ENCODE results near the gene GLA.

The GLA gene
- long read RNA-seq, donor 1, transcript GLA-201 (7 exons, 1,318 nt): major isoform, 16 of 22 reads
- long read RNA-seq, donor 1, partial matches to known transcripts: 0 of 22 reads
- long read RNA-seq, donor 1, other reads (novel, unspliced or antisense): 0 of 22 reads
- long read RNA-seq, donor 2, transcript GLA-201 (7 exons, 1,318 nt): major isoform, 9 of 12 reads
- long read RNA-seq, donor 2, partial matches to known transcripts: 0 of 12 reads
- long read RNA-seq, donor 2, other reads (novel, unspliced or antisense): 0 of 12 reads
- long read RNA-seq, donor 3, transcript GLA-201 (7 exons, 1,318 nt): major isoform, 5 of 7 reads
- long read RNA-seq, donor 3, partial matches to known transcripts: 0 of 7 reads
- long read RNA-seq, donor 3, other reads (novel, unspliced or antisense): 0 of 7 reads
- long read RNA-seq, donor 4, transcript GLA-201 (7 exons, 1,318 nt): major isoform, 6 of 9 reads
- long read RNA-seq, donor 4, partial matches to known transcripts: 0 of 9 reads
- long read RNA-seq, donor 4, other reads (novel, unspliced or antisense): 0 of 9 reads
- long read RNA-seq, donor 5, transcript GLA-201 (7 exons, 1,318 nt): major isoform, 9 of 16 reads
- long read RNA-seq, donor 5, partial matches to known transcripts: 0 of 16 reads
- long read RNA-seq, donor 5, other reads (novel, unspliced or antisense): 0 of 16 reads
- long read RNA-seq, donor 6, transcript GLA-201 (7 exons, 1,318 nt): major isoform, 7 of 60 reads
- long read RNA-seq, donor 6, transcript GLA-202 (2 exons, 618 nt): minor isoform, 6 of 60 reads
- long read RNA-seq, donor 6, partial matches to known transcripts: 41 of 60 reads
- long read RNA-seq, donor 6, other reads (novel, unspliced or antisense): 6 of 60 reads
- long read RNA-seq, donor 7, transcript GLA-201 (7 exons, 1,318 nt): major isoform, 9 of 23 reads
- long read RNA-seq, donor 7, transcript GLA-204 (3 exons, 793 nt): minor isoform, 8 of 23 reads
- long read RNA-seq, donor 7, transcript GLA-202 (2 exons, 618 nt): minor isoform, 6 of 23 reads
- long read RNA-seq, donor 7, partial matches to known transcripts: 0 of 23 reads
- long read RNA-seq, donor 7, other reads (novel, unspliced or antisense): 0 of 23 reads
- long read RNA-seq, donor 8, transcript GLA-201 (7 exons, 1,318 nt): major isoform, 8 of 11 reads
- long read RNA-seq, donor 8, partial matches to known transcripts: 0 of 11 reads
- long read RNA-seq, donor 8, other reads (novel, unspliced or antisense): 0 of 11 reads

DNA sequence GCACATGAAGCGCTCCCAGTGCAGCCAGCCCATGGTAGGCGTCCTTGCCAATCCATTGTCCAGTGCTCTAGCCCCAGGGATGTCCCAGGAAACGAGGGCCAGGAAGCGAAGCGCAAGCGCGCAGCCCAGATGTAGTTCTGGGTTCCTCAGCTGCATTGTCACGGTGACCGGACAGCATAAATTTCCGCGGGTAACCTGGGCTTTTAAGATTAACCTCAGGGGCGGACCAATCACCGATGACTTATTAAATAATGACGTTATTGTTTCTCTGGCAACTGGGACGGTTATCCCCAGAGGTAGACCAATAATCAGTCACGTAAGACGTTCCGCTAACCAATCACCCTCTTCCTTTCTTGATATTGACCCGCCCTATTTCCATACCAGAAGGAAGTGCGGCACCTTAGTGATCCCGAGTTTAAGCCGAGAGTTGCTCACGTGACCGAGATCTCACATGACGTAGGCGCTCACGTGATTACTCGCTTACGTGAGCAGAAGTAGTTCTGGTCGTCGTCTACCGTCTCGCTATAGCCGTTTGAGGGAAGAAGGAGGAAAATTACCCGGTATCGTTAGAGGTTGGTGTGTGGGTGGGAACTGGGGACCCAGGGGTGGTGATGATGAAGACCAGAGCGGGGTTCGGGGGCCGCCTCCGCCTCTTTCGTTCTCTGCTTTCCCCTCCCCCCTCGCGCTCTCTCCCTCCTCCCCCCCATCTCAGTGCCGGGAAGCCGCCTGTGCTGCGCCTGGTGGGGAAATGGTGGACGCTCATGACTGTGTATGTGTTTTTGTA is at the start of gene GLA, which contains the start of gene HNRNPH2:
TSS of gene GLA (minus strand) at position 178 of the 784 bp plus-strand sequence. CDS start at position 156, 22 bp downstream.
TSS of gene HNRNPH2 (plus strand) at position 475 of the 784 bp plus-strand sequence. CDS start 3,767 bp downstream, outside the sequence.
- peak; percentile 80 for DNase-seq

DNA sequence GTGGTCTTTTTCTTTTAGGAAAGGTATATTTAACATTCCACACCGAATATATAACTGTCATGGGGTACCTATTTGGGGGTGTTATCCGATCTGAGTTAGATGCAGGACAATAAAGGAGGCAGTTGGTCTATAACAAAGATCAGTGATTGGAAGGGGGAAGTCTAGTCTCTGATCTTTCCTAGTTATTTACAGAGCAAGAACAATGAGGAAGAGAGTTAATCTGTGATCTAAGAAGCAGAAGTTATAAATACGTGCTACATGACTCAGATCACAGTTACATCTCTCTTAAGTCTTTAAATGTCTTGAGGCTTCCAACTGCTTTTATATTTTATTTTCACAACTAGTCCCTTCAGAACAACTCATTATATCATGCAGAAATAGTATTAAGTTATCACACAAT is 44.3 kb upstream of the GLA start:
- no peak for DNase-seq

DNA sequence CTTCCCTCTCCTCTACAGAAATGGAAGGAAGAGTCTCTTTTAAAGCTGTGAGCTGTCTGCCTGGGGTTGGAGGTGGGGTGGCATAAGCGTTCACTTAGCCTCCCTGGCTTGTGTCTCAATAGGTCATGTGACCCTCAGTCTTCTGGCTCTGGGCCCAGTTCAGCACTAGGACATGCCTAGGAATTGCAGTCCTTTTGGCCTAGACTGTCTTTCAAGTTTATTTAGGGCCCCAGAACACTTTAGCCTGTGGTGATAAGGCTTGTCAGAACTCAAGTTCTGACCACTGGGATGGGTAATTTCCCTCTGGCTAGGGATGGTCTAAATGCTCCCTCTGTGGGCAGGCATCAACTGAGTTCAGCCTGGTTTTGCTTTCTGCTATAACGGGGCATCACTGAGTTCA is 43.2 kb upstream of the GLA start:
- DNase-seq: no peak

DNA sequence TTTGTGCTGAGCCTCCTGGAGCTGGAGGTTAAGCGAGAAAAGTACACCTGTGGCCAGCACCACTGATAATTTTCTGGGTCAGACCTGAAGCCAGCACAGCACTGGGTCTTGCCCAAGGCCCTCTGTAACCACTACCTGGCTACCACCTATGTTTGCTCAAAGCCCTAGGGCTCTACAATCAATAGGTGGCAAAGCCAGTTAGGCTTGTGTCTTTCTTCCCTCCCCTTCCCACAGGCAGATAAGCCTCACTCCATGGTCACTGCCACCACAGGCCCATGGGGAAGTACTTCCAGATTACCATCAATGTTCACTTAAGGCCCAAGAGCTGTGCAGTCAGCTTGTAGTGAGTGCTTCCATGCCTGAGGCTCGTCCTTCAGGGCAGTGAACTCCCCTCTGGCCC is 42.4 kb upstream of the GLA start:
- DNase-seq: no peak

DNA sequence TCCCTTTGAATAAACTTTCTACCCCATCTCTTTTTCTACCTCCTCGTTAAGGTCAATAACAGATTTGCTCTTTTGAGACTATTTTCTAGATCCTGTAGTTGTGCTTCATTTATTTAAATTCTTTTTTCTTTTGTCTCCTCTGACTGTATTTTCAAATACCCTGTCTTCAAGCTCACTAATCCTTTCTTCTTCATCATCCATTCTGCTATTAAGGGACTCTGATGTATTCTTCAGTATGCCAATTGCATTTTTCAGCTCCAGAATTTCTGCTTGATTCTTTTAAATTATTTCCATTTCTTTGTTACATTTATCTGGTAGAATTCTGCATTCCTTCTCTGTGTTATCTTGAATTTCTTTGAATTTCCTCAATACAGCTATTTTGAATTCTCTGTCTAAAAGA is 41.6 kb upstream of the GLA start:
- DNase-seq: no peak

DNA sequence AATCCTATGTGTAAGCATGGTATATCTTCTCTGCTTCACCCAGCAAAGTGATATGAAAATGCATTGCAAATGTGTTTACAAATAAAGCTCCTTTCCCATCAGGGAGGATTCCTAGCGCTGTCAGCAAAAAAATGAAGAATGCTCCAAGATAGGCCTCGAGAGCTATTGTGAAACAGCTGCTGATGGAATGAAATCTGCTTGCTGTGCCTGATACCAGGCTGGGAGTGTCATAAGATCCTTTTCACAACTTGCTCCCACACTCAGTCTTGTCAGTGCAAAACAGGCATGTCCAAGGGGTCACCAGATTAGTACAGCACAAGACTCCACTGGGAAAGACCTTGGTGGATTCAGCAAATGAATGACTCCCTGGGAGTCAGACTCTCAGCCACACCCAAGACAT is 34.4 kb upstream of the GLA start:
- DNase-seq: no peak

DNA sequence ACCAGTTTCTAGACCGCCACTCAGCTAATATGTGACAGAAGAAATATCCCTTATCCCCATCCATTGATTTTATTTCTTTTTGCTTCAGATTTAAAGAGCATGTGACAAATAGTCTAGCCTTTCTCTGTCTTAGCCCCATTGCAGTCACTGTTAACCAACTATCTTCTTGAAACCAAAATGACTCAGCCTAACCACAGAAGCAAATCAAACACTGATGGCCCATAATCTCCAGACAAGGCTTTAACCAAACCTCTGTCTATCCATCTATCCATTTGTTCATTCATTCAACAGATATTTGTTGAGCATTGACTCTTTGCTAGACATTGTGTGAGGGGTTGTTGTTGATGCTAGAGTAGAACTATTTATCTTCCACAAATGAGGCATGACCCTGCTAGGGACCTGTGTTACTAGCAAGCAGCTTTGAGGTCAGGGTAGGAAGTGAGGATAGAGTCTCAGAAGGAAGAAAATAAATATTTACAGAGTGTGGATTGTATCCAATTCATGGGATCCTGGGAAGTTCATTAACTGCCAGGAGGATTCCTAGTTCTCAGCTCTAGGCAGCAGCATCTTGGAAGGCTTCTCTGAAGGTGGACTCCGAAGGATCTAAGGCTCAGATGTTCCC is 22.8 kb upstream of the GLA start:
- no peak for DNase-seq

DNA sequence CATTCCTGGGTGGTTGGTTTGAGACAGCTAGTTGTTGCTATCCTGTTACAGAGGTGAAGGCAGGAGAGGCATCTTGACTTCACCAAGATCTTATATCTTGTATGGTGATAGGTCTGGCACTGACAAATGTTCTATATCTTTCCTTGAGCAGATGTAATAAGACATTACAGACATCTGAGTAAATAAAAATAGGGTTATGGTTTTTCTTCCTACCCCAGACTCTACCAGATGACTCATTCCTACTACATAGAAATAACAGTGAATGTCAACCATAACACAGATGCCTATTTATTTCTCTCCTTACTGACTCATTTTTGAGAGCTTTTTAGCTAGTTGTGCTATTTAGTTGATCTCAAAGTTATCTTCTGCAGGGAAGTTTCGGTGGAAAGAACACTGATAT is 22.2 kb upstream of the GLA start:
- no peak for DNase-seq

DNA sequence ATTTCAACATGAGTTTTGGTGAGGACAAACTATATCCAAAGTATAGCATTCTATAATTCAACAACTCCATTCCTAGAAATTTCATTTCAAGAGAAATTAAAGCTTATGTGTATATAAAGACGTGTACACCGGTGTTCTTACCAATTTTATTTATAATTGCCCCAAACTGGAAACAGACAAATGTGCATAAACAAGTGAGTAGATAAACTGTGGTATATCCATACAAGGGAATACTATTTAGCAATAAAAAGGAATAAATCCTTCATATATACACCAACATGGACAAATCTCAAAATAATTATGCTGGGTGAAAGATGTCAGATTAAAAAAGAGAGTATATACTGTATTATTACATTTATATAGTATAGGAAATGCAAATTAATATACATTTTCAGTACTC is 20.2 kb upstream of the GLA start:
- DNase-seq: no peak

DNA sequence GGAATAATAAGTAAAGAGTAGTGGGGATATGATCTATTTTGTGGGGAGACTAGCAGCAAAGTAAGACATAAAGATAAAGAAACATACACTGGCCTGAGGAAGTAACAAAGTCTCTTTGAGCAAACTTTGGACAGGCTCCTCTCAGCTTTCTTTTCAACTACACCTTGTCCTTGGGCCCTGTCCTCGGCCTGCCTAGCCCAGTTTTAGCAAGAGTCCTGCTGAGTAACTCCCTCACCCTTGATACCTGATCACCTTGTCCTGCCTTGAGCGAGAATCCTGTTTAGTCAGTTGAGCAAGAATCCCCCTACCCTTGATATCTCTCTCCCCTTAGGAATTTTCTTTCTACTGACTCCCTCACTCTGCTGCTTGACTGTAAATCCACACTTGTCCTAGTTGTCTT is 11.8 kb upstream of the GLA start:
- no peak for DNase-seq

DNA sequence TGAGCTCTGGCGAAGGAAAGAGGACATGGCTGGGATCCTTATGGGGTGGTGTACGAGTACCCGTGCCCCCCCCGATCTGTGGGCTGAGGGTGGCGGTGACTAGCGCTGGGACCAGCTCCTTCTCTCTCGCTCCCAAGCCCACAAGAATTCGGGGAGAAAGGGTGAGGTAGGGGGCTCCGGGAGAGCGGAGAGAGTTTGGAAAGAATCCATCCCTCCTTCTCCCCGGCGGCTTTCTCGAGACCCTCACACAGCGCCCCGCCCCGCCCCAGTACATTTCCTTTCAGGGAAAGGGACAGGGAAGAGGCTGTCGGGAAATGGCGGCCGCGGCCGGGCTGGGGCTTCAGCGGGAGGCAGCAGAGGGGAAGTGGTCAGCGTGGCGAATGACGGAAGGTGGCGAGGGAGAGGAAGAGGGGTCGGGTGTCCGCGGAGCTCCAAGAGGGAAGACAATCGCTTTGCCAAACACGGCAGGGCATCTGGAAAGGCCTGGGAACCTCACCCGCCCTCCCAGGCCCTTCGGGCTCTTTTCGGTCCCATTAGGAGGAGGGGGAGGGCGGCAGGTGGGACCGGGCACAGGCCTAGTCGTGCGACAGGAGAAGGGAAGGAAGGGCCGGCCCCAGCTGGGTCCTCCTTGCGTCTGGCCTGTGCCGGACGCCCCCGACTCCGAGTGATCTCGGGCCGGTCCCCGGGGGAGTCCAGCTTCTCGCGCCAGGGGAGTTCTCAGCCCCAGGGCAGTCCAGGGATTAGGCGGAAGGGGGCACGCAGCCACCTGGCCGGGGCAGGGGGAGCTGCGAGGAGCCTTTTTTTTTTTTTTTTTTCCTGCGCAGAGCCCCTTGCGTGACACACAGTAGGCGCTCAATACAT is 10.5 kb upstream of the GLA start:
- peak; percentile 87 for DNase-seq

DNA sequence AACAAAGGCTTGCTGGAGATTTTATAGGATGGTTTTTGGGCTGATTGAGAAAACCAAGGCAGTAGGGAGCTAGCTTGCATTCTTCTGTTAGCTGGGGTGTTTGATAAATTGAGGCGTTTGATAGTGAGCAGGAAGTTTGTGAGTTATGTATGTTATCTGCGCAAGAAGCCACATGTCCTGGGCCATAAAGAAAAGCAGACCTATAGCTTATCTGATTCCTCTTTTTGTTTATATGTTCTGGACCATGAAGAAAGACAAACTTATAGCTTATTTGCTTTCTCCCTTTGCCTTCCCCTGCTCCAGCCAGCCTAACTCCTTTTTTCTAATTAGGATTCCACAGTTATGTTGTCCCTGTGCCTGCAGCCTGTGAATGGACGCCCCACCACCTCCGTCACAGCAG is 9.5 kb upstream of the GLA start:
- no peak for DNase-seq

DNA sequence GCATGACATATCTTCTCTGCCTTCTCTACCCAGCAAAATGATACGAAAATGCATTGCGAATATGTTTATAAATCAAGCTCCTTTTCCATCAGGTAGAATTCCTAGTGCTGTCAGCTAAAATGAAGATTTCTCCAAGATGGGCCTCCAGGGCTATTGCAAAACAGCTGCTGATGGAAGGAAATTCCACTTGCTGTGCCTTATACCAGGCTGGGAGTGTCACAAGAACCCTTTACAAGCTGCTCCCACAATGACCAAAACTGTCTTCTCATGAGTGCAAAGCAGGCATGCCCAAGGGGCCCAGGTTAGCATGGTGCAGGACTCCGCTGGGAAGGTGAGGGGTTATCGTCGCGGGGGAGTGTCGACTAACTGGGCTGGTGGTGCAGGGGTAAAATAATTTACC is 9.0 kb upstream of the GLA start:
- DNase-seq: no peak

DNA sequence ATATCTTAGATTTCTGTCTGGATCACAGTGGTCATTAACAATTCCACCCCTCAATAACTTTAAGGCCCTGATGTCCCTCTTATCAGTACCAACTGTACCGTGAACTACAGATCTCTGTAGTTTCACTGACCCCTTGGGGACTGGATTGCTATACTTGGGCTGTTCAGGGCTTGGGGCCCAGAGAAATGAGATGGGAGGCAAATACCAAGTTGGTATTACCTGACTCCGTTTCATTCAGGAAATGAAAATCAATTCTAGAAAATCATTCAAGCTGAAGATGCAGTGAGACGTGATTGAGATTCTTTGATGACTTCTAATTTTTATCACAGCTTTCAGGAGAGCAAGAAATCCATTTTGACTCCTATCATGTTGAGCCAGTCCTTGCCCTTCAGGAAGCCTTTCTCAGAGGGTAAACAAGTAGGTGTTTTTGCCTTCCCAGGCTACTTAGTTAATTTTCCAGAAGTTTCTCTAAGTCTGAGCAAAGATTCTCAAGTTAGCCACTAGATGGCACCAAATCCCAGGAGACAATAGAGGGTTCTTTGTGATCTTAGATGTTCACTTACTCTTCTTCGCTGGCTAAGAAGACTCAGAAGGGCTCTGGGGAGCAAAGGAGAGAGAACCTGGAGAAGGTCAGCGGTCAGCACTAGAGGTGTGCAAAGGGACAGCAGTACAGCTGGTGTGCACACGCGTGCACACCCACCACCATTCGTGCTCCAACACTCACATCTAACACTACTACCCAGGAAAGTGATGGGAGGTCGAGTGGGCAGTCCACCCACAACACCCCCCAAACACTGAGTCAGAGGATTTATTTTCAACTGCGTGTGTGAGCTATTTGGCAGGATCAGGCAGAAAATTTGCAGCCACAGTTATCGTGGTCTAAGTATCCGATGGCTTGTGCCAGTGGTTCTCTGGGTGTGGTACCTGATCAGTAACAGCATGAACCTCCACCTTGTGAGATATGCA is 7.7 kb upstream of the GLA start:
- DNase-seq: no peak

DNA sequence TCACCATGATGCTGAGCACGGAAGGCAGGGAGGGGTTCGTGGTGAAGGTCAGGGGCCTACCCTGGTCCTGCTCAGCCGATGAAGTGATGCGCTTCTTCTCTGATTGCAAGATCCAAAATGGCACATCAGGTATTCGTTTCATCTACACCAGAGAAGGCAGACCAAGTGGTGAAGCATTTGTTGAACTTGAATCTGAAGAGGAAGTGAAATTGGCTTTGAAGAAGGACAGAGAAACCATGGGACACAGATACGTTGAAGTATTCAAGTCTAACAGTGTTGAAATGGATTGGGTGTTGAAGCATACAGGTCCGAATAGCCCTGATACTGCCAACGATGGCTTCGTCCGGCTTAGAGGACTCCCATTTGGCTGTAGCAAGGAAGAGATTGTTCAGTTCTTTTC is 4.3 kb upstream of the GLA start:
- DNase-seq: no peak

DNA sequence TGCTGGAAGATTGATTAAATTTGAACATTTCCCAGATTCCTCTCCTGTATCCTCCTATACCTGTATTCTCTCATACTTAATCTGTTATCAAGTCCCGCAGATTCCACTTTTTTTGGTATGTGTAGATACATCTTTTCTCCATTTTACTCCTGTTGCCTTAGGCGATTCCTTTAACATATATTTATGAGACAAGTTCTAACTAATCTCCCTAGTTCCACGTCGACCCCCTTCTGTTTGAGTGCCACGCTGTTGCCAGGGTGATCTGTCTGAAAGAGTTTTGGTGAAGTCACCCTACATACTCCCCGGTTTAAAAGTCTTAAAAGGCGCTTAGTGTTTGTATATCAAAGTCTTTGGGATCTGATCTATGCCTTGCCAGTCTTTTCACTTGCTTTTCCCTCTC is 2.7 kb upstream of the GLA start:
- DNase-seq: no peak

DNA sequence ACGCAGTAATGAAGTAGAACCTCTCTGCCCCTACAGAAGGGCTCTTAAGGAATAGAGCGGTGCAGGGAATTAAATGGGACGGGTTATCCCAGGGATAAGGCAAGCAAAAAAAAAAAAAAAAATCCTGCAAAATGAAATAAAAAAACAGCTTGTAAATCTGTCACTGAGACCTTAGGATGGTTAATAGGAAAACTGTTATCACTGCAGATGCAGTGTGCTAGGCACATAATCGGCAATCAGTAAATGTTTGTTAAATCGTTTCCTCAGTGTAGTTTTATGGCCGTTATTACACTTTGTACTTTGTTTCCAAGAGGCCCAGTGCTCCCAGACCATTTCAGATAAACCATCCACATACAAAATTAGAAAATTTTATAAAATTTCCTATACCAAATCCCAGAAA is 1.3 kb upstream of the GLA start:
- DNase-seq: no peak

DNA sequence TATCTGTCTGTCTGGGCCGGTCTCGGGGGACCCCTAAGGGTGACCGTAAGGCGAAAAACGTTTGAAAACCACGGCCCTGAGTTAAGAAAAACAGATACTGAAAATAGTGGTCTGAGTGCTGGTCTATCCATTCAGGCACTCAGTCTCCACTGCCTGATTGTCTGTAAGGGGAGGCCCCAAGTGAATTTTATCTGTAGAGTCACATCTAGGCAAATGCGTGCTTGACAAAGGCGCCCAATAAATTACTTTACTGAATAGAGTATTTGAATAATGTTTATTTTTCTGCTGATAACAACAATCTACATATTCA is 762 bp upstream of the GLA start:
- no peak for DNase-seq

DNA sequence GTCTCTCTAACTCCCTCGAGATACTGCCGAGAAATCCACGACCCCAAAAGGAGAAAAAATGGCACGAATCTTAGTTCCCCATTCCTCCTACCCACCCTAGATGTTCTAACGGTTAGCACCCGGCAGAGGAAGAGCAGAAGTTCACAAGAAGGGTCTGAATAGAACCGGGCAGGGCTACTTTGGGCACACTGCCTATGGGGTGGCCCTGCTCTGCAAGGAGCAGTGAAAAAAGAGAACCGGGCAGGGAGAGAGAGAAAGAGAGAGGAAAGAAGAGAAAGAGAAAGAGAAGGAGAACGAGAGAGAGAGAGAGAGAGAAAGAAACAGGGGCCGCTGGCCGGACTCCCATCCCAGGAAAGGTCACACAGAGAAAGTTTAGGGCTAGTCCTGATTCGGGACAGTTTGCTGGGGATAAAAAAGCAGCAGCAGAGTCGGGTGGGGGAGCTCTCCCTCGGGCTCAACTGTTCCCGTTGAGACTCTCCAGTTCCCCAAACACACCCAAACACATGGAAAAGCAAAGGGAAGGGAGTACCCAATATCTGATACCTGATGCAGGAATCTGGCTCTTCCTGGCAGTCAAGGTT is 468 bp downstream of the GLA start:
- DNase-seq: no peak

Data from right kidney (tissue), 9 donors.